ENCODE measurements around the gene PCLAF.
"Not testable (repeated sequence)": the region's sequence is repeated elsewhere in the genome, so short reads cannot be mapped to it uniquely, and the experiment has no call there.

PCLAF gene

DNA sequence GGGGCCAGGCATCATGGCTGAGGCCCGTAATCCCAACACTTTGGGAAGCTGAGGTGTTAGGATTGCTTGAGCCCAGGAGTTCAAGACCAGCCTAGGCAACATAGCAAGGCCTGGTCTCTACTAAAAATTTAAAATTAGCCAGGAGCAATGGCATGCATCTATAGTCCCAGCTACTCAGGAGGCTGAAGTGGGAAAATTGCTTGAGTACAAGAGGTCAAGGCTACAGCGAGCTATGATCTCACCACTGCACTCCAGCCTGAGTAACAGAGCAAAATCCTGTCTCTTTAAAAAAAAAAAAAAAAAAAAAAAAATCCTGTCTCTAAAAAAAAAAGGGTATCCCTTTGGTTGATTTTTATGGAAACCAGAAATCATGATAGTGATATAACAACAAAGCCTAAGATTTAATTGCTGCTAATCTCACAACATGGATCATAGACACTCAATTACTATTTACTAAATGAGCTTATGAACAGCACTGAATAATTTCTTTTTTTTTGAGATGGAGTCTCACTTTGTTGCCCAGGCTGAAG lies 12.1 kb downstream of the PCLAF start:
- no peak for DNase-seq (ENCODE audit: low read depth in 1 of 2, low spot score in 1 of 2)

DNA sequence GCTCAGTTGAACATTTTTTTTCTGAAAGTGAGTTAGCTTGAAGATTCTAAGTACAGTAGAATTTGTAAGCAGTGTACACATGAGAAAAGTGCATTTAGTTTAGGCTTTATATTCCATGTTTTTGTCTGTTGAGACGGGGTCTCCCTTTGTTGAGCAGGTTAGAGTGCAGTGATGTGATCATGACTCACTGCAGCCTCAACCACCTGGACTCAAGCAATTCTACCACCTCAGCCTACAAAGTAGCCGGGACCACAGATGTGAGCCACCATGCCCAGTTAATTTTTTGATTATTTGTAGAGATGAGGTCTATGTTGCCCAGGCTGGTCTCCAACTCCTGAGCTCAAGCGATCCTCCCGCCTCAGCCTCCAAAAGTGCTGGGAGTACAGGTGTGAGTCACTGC lies 20.0 kb downstream of the PCLAF start:
- DNase-seq (ENCODE audit: low read depth in 1 of 2, low spot score in 1 of 2), result no peak

DNA sequence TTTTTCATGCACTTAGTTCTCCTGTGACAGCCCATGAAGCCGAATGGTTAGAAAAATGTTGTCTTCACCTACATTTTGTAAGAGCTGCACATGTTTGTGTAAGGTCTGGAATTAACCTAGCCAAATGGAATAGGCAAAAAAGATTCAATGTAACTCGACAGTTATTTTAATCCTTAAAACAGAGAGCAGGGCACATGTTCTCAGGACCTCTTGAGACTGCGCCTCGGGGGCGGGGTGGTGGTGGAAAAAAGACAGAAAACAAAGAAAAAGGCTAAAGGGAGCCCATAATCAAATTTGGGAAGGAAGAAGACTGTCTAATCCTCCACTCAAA lies 24.6 kb downstream of the PCLAF start:
- DNase-seq (ENCODE audit: low read depth in 1 of 2, low spot score in 1 of 2), result no peak

DNA sequence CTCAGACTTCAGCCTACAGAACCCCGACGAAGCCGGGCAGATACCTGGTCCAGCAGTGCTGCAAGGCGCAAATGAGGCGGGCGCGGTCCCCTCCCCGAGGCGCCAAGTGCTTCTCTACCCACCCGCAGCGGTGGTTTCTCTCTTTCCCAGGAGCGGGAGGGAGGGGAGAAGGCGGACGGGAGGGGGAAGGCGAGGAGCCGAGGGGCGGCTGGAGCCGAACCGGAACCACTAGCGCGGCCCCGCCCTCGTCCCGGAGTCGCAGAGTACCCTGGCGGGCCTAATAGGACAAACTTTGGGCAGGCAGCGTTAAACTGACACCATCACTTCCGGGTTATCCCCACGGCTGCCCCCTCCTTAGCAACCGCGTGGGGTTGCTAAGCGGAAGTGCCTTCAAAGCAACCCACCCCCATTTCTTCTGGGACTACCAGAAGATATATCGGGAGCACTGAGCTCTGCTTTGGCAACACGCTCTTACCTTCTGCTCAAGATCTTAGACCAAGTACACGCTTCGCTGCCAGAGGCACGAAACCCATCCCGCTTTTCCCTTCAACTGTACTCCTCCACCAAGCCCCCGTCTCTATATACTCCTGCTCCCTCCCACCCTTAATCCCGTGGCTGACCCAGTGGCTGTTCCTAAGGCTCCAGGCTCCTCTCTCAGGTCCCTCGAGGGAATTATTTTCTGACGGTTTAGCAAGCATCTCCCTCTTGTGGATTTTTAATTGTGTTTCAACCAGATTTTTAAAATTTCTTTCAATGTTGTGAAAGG lies 25.1 kb downstream of the PCLAF start, which contains the start of gene CSNK1G1:
TSS of gene CSNK1G1 (minus strand) at position 230 of the 766 bp plus-strand sequence. CDS start 55,674 bp downstream, outside the sequence.
- peak; percentile 83 to 90 for DNase-seq (ENCODE audit: low read depth in 1 of 2, low spot score in 1 of 2)

DNA sequence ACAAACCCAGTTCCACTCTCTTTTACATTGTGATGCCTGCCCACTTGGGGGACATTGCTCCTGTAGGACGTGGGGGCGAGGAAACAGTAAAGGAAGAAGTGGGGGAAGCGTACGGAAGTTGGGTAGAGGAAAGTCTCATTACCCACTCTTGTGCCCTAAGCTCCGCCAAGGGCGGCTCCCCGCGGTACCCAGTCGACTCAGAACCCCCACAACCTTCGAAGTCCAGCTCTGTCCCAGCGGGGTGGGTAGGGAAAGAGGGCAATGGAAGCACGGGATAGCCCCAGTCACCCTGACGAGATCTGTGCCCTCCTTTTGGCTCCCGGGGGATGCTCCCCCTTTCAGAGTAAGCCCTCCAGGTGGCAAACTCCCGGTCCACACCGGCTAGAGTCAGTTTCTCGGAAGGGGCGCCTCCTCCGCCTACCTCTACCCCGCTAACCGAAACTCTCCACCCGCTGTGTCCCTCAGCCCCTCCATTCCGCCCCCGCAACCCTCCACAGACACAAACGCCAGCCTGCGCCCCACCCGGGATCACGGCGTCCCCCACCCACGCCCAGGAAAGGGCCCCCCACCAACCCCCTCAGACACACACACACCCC lies 25.8 kb downstream of the PCLAF start:
- peak in 1 of 2 donors; percentile 3 for DNase-seq (ENCODE audit: low read depth in 1 of 2, low spot score in 1 of 2)

DNA sequence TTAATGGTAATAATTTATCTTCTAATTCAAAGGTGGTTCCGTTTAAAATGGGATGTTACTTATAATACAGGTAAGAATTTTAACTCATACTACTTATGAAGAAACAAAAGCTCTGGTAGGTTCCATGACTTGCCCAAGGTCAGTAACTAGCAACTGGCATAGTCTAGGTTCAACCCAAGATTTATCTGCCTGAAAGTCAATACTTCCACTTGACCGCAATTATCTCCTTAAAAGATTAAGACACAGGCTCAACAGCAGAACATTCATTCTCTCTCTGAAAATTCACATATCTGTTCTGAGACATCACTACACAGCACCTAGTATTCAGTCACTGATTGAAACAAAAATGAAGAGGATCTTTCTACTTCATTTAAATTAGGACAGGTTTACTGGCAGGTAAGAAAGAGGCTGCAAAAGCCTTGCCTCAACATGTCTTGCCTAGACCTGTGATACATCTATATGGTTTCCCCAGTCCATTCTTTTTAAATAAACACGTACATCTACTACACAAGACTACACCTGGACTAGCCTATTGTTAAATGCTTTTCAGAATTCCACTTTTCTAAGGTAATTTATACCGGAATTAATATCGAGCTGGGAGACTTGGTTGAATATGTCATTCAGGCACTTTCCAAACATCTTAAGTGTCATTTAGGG lies 26.4 kb downstream of the PCLAF start:
- DNase-seq (ENCODE audit: low read depth in 1 of 2, low spot score in 1 of 2), result no peak

DNA sequence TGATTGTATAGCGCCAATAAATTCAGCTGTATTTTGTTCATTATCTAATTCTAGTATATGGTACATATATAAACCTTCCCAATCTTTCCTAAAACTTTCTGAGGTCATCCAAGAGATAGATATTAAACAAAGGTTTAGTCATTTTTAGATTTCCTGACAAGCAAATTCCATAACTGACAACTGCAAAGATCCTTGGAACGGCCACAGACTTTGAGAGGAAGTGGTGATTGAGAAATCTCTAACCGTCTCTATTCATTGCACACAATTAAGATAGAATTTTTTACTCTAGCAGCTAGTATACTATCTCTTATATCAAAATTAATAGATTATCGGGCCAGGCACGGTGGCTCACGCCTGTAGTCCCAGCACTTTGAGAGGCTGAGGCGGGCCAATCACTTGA lies 30.0 kb downstream of the PCLAF start:
- no peak for DNase-seq (ENCODE audit: low read depth in 1 of 2, low spot score in 1 of 2)

DNA sequence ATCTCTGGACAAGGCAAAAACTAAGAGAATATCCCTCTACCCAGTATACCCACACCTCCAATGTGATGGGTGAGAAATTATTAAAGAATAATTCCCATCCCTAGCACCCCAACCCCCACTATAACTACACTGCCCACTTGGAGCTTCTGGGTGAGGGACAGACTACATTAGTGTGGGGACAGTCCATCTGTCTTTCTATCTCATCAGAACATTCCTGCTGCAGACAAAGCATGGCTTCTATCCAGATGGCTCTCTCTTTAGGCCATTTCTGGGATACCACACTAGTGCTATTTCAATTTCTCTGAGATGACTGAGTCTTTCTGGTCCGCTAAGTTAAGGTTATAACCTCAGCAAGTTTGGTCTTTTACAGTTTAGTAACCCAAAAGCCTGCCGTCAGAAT lies 31.9 kb downstream of the PCLAF start:
- no peak for DNase-seq (ENCODE audit: low read depth in 1 of 2, low spot score in 1 of 2)

DNA sequence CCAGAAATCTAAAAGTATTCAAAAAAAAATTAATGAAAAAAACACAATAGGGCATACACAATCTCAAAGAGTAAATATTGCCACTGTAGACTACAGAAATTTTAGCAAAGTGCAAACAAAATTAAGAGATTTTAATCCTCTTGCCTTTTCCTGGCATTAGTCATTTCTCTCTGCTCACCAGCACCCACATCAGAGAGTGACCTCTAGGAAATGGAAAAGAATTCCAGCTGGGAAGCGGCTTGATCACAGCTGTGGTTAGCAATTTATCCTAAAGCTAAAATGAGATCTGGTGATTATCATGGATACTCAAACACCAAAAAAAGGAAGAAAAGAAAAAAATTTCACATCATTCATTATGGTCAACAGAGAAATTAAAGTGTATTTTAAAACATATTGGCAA lies 32.8 kb downstream of the PCLAF start:
- no peak for DNase-seq (ENCODE audit: low read depth in 1 of 2, low spot score in 1 of 2)

DNA sequence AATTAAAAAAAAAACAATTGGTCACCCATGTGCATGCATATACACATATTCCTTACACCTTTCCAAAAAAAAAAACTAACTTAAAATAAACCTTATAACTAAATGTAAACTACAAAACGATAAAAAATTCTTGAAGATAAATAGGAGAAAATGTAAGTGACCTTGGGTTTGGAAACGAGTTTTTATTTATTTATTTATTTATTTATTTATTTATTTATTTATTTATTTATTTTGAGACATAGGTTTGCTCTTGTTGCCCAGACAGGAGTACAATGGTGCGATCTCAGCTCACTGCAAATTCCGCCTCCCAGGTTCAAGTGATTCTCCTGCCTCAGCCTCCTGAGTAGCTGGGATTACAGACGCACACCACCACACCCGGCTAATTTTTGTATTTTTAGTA lies 35.0 kb downstream of the PCLAF start:
- DNase-seq (ENCODE audit: low read depth in 1 of 2, low spot score in 1 of 2), result not testable (repeated sequence)

DNA sequence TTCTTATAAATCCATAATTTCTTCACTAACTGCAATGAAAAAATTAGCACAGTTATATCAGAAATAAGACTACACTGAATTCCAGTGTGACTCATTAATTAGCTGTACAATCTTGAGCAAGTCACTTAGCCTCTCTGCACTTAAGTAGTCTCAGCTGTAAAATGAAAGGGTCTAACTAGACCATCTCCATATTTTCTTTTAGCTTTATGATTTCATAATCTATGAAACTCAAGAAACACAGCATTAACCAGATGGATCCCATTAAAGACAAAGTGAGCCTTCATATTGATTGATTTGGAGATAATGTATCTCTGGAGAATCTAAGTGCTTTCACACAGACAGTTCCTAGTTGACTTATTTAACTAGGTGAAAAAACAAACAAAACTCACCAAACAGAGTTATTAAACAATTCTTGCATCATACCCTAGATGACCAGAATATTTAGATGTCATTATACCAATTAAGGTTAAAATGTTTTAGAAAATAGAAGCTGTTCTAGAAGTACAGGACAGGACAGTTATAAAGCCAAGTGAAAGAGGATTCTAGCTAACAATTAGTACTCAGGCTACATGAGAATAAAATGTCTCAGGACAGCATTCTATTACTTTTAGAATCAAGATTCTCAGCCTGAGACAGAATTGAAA lies 36.5 kb downstream of the PCLAF start:
- no peak for DNase-seq (ENCODE audit: low read depth in 1 of 2, low spot score in 1 of 2)

DNA sequence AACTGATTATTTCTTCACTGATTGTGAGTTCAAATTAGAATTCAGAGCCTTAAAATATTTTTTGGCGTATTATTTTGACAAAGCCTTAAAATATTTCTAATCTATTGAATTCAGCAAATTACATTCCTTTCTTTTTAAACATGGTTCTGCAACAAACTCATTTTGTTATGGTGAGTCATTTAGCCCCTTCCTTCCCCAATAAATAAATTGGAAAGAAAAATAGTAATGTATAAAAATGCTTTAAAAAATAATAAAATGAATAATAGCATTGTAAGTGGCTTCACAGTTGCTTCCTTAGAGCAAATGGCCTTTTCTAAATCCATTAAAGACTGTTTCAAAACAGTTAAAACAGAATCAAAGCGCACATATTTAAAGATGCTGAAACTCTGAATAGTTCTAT lies 37.4 kb downstream of the PCLAF start:
- no peak for DNase-seq (ENCODE audit: low read depth in 1 of 2, low spot score in 1 of 2)

DNA sequence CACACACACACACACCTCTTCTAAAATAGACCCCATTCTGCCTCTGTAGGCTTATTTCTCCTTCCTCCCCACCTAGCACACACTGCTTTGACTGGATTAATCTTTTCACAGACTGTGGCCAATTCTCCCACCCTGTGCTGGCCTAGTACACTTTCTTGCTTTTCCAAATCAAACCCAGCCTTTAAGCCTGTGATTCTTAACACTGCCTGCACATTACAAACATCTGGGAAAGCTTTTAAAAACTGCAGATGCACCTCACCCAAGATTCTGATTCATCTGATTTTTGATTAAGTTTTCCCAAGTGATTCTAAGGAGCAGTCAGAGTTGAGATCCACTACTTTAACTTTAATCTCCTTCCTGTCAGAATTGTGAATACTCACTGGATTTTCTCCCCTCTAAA lies 38.0 kb downstream of the PCLAF start:
- DNase-seq (ENCODE audit: low read depth in 1 of 2, low spot score in 1 of 2), result no peak

DNA sequence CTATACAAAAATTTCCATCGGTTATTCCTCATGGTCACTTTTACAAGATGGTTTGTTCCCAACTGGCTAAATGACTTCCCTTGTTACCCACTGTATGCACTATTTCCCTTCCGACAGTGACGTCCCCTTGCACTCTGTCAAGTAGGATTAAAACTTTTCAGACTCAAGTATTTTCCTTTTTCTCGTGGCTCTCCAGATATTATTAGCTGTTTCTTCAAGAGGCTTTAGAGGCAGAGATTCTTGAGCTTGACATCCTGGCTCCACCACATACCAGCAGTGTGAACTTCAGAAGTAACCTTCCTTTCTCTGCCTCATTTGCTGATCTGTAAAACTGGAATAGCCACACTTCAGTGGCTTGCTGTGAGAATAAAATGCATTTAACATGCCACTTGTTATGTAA lies 39.3 kb downstream of the PCLAF start:
- DNase-seq (ENCODE audit: low read depth in 1 of 2, low spot score in 1 of 2), result no peak

DNA sequence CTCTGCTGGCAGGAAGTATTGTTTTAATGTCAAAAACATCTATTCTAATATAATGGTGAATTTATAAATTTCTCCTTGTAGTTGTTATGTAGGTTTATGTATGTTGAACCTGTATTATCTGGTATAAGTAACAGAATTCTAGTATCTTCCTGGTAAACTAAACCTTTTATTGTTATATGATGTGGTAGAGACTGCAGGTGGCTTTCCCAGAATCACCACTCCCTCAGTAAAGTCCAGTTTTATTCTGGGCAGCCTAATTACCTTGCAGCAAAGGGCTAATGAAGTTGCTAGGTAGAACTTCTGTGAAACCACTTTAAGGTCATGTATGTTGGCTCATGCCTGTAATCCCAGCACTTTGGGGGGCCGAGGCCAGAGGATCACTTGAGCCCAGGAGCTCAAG lies 40.9 kb downstream of the PCLAF start:
- DNase-seq (ENCODE audit: low read depth in 1 of 2, low spot score in 1 of 2), result no peak

DNA sequence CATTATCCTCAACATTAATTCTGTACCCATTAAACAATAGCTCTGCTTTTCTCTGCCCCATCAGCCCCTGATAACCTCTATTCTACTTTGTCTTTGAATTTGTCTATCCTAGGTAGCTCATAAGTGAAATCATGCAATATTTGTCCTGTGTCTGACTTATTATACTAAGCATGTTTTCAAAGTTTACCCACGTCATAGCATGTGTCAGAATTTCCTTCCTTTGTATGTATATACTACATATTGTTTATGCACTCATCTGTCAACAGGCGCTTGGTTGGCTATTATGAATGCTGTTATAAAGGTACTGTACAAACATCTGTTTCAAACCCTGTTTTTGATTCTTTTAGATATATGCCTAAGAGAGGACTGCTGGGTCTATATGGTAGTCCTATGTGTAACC lies 43.5 kb downstream of the PCLAF start:
- no peak for DNase-seq (ENCODE audit: low read depth in 1 of 2, low spot score in 1 of 2)

DNA sequence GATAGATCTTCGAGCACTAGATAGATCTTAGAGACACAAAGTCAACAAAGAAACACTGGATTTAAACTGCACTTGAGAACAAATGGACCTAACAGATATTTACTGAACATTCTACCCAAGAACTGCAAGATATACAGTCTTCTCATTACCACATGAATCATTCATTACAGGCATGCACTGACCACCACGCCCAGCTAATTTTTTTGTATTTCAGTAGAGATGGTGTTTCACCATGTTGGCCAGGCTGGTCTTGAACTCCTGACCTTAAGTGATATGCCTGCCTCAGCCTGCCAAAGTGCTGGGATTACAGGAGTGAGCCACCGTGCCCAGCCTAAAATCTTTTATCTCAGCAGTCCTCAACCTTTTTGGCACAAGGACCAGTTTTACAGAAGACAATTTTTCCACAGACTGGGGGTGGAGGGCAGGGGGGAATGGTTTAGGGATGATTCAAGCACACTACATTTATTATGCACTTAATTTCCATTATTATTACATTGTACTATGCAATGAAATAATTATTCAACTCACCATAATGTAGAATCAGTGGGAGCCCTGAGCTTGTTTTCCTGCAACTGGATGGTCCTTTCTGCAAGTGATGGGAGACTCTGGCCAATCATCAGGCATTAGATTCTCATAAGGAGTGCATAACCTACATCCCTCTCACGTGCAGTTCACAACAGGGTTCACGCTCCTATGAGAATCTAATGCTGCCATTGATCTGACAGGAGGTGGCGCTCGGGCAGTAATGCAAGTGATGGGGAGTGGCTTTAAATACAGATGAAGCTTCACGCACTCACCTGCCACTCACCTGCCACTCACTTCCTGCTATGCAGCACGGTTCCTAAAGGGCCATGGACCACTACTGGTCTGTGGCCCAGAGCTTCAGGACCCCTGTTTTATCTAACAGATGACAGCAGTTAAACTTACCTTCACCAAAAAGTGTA lies 47.0 kb downstream of the PCLAF start:
- peak in 1 of 2 donors; percentile 1 for DNase-seq (ENCODE audit: low read depth in 1 of 2, low spot score in 1 of 2)

DNA sequence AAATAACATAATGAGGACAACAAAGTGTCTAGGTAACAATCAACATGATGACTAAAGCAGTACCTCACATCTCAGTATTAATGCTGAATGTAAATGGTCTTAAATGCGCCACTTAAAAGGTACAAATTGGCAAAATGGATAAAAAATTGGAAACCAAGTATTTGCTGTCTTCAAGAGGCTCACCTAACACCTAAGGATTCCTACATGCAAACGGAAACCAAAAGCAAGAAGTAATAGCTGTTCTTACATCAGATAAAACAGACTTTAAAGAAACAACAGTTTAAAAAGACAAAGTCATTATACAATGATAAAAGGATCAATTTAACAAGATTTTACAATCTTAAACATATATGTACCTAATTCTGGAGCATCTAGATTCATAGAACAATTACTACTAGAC lies 47.7 kb downstream of the PCLAF start:
- DNase-seq (ENCODE audit: low read depth in 1 of 2, low spot score in 1 of 2), result no peak

DNA sequence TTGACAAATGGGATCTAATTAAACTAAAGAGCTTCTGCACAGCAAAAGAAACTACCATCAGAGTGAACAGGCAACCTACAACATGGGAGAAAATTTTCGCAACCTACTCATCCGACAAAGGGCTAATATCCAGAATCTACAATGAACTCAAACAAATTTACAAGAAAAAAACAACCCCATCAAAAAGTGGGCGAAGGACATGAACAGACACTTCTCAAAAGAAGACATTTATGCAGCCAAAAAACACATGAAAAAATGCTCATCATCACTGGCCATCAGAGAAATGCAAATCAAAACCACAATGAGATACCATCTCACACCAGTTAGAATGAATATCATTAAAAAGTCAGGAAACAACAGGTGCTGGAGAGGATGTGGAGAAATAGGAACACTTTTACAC lies 49.6 kb downstream of the PCLAF start:
- not testable (repeated sequence) for DNase-seq (ENCODE audit: low read depth in 1 of 2, low spot score in 1 of 2)

DNA sequence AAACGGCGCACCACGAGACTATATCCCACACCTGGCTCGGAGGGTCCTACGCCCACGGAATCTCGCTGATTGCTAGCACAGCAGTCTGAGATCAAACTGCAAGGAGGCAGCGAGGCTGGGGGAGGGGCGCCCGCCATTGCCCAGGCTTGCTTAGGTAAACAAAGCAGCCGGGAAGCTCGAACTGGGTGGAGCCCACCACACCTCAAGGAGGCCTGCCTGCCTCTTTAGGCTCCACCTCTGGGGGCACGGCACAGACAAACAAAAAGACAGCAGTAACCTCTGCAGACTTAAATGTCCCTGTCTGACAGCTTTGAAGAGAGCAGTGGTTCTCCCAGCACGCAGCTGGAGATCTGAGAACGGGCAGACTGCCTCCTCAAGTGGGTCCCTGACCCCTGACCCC lies 54.3 kb downstream of the PCLAF start:
- not testable (repeated sequence) for DNase-seq (ENCODE audit: low read depth in 1 of 2, low spot score in 1 of 2)

DNA sequence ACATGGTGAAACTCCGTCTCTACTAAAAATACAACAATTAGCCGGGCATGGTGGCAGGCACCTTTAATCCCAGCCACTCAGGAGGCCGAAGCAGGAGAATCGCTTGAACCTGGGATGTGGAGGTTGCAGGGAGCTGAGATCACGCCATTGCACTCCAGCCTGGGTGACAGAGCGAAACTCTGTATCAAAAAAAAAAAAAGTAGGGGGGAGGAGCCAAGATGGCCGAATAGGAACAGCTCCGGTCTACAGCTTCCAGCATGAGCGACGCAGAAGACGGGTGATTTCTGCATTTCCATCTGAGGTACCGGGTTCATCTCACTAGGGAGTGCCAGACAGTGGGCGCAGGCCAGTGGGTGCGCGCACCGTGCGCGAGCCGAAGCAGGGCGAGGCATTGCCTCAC lies 54.8 kb downstream of the PCLAF start:
- DNase-seq (ENCODE audit: low read depth in 1 of 2, low spot score in 1 of 2), result not testable (repeated sequence)
